Measurements from ENCODE around the gene LRFN4.
A peak's percentile ranks its signal among the peaks of the same experiment; 100 is the strongest.

The LRFN4 gene

DNA sequence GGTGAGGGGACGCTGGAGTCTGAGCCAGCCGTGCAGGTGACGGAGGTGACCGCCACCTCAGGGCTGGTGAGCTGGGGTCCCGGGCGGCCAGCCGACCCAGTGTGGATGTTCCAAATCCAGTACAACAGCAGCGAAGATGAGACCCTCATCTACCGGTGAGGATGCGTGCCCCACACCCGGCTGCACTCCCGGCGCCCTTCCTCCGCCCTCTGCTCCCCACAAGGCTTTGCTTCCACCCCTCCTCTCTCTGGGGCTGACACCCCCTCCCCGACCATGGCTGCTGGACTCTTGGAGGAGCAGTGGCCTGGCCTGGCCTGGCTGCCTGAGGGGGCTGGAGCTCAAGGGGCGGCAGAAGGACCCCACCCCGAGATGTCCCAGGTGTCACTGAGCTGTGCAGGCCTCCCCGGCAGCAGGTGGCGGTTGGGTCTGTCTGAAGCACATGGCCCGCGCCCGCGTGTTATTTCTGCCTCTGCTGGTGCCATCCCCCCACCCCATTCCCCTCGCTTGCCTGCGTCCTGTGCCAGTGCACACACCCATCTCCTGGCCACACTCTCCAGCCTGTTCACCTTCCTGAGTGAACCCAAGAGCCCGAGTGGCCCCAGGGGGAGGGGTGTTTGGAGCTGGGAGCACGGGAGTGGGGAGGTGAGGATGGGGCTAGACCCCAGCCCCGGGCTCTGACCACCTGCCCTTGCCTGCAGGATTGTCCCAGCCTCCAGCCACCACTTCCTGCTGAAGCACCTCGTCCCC, 2.2 kb downstream of the LRFN4 start:
- DNase-seq = no peak

DNA sequence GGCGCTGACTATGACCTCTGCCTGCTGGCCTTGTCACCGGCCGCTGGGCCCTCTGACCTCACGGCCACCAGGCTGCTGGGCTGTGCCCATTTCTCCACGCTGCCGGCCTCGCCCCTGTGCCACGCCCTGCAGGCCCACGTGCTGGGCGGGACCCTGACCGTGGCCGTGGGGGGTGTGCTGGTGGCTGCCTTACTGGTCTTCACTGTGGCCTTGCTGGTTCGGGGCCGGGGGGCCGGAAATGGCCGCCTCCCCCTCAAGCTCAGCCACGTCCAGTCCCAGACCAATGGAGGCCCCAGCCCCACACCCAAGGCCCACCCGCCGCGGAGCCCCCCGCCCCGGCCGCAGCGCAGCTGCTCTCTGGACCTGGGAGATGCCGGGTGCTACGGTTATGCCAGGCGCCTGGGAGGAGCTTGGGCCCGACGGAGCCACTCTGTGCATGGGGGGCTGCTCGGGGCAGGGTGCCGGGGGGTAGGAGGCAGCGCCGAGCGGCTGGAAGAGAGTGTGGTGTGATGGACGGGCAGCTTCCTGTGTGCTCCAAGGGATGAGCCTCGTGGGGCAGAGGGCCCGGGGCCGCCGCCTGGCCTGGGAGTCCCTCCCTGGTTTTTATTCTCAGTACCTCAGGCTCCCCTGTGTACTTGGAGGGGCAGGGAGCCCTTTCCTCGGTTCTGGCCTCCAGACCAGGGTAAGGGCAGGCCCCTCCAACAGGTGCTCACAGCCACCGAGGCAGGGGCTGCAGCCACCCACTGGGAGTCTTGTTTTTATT, 3.0 kb downstream of the LRFN4 start:
- DNase-seq = no peak

DNA sequence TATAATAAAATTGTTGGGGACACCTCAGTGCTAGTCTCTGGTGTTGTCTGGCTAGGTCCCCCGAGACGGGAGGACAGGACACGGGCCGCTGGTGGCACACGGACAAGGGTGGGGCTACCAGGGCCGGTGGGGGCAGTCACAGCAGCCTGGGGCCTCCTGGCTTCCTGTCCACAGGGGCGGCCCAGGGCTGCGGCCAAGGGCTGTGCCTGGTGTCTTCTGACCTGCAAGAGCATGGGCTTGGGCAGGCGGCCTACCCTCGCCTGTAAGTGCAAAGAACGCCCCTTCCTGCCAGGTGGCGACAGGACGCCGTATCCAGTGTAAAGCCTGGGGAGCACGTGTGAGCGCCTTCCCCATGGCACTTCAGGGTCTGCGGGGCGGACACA, 3.6 kb downstream of the LRFN4 start:
- DNase-seq = no peak

DNA sequence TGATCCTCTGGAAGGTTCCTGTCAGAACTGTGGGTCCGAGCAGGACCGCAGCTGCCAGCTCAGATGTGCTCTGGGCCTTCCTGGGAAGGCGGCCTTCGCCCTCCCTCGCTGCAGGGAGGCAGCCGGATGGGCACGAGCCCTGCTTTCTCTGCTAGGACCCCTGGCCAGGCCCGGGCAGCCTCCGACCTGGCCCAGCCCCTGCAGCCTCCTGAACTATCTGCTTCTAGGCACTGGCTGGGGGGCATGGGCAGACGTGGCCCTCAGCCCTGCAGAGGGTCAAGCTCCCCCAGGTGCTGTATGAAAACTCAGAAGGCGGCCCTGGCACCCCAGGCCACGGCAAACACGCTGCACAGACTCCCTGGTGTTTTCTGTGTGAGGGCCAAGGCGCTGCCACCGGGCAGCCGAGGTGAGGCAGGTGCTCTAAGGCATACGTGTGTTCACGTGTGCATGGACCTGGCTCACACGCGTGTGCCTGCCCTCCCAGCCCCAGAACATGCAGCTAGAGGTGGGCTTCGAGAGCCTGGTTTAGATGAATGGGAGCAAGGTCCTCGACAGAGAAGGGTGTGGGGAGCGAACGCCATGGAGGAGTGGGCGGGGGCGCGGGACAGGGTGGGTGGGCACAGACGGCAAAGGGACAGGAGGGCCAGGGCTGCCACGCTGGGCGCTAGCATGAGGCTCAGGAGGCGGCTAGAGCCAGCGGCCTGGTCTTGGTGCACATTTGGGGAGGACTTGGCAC, 4.3 kb downstream of the LRFN4 start:
- no peak for DNase-seq

DNA sequence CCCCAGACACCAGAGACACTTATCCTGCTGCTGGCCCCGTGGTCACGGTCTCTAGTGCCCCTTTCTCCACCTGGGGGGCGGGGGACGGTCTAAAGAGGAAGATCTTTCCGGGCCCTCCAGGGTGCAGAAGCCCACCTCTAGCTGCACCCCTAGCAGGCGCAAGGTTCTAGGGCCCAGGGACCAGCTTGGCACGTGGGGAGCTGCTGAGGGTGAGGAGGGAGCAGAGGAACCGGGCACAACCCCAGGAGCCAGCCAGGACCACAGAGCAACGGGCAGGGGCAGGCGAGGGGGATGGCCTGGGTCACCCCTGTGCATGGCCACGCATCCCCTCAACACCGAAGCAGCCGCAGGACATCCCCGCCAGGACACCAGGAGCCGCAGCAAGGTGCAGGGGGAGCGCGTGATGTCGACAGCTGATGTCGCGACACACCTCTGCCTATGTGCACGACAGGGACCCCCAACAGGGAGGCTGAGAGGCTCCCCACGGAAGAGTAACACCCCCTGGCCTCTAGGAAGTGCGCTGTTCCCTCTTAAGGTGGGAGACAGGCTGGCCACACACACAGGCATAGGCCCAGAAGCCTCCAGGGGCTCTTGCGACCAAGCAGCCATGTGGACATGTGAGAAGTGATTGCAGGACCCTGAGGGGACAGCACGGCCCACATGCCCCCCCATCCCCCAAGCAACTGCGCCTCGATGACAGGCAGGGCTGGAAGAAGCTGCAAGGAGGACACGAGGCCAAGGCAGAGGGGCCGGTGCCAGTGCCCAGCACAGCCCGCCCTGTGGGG, 5.1 kb downstream of the LRFN4 start:
- DNase-seq = no peak

DNA sequence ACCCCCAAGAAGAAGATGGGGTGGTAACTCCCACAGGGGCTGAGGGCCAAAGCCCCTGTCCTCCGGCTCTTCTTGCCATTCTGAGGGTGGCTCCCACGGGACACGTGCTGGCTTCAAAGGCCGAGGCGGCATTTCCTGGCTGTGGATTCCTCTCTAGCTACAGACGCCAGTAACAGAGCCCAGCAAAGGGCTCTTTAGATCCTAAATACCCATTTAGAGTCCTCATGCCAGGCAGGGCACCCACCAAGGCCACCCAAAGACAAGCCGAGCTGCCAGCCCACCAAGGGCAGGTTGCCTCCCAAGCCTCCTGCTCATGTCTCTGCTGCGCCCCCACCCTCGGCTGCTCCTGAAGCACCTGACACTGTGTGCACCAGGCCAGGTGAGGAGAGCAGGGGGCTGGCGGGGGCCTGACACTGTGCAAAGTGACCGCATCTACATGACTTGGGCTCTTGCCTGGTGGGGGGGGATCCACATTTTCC, 5.7 kb downstream of the LRFN4 start:
- no peak for DNase-seq

DNA sequence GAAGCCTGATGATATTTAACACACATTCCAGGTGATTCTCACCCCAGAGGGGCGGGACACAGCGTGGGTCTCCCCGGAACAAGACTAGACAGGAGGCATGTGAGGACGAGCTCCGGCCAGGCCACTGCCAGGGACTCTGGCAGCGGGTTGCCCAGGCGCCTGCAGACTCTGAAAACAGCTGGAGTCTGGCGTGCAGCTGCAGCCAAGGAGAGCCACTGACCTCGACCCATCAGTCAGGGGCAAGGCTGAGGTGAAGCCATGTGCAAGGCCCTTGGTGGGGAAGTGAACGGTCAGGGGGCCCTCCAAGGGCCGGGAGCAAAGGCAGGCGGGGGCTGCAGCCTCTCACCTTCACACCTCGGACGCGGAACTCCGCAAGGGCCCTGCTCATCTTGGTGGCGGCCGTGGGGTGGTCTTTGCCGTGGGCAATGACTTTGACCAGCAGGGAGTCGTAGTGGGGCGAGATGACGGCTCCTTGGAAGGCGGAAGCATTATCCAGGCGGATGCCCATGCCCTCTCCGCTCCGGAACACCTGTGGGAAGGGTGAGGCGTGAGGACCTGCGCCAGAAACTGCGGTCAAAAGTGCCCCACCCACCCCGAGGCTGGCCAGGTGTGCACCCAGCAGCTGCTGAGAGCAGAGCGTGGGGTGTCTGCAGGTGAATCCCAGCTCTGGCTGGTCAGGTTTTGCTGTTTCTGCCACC, 6.7 kb downstream of the LRFN4 start:
- no peak for DNase-seq

DNA sequence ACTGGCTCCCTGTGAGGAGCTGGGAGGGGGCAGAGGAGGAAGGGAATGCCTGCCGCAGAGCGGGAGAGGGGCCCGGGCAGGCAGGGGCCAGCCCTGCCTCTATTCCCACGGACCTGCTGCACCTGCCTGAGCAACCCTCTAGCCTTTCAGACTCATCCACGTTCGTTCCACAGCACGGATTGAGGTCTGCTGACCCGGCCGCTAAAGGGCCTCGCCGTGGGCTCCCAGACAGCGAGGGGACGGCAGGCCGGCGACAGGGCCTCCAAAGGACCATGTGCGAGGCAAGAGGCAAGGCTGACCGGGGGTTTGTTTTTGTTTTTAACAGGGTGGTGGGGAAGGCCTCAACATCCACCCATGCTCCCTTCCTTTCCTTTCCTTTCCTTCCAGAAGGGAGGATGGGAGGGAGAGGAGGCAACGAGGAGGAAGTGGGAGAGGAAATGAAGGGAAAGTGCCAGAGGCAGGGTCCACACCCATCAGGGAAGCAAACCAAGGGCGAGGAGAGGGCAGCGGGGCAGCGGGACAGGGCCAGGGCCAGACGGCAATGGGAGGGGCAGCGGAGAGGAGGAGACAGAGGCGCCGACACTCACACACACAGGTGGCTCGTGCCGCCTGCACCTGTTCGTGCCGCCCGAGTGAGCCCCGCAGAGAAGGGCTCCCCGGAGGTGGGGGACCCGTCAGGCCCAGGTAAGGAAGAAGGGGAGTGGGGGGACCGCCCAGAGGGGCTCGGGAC, 7.5 kb downstream of the LRFN4 start:
- DNase-seq = peak; percentile 8

DNA sequence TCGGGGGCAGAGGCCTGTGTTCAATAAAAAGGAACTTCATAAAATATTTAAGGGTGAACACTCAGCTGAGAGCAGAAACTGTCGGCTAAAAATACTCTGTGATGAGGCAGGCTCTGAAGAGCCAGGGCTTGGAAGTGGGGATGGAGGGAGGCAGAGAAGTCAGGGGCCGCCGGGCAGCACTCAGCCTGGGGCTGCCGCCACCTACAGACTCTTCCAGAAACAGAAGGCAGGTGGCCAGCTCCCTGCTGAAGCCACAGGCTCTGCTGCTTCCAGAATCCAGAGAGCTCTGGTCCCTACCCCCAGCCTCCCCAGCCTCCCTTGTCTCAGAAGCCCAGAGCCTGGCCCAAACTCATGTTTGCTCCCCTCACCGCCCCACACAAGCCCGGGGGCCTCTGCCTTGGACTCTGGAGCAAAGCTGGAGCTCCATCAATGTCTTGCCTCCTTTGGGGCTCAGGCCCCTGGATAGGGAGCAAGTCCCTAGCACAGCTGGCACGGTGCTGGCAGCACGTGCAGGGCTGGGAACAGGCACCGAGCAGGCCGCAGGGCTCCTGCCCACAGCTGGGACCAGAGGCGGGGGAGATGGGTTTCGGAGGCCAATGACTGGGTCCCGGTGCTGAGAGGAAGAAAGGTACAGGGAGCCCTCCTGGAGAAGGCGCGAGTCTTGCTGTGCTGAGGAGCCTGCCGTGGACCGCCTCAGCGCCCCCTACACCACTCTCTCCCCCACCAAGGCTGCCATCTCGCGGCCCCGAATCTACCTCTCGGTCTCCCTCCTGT, 8.2 kb downstream of the LRFN4 start:
- DNase-seq = no peak

- no peak for DNase-seq
These were observed 9.1 kb downstream of the LRFN4 start for GRCh38 chr11:66866007-66866406.

DNA sequence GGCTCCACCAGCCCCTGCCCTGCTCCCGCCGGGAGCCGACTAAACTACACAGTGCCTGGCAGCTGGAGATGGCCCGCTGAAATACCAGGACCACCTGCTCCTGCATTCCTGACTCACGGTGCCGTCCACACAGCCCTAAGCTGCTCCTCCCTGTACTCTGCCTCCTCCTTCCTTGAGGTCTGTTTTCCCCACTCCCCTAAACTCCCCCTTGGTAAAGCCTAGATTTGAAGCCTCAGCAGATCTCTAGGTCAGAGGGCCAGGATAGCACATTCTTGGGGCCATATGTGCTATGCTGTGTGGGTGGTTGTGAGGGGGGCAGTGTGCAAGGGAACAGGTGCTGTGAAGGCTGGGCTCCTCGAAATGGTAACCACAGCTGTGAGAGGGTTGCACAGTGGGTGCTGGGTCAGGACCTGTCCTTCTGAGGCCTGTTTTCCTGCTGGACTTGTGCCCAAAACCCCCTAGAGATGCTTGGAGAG, 9.7 kb downstream of the LRFN4 start:
- no peak for DNase-seq

DNA sequence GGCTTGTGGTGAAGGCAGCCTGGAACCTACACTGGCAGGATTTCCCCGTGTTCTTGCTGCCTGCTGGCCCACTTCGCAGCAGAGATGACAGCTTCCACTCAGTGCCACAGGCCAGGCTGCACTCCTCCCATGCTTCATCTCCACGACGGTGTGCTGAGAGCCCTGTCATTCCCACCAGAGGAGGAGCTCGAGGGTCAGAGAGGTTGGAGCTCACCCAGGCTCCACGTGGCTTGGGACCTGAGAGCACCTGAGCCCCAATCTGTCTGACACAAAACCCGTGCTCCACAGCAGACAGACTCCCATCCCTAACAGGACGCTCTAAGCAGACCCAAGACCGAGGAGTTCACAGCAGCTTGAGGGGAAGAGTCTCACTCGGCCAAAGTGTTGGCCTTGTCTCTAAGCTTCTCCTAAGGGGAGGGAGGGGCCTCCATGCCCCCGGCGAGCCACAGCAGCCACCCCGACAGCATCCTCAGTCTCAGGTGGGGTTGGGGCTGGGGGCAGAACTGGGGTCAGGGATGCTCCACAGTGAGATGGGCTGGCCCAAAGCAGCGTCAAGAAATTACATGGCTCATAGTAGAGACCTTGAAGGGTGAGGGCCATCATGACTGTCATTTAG, 10.7 kb downstream of the LRFN4 start:
- no peak for DNase-seq

- no peak for DNase-seq
These were observed 11.3 kb downstream of the LRFN4 start for GRCh38 chr11:66868082-66868725.

DNA sequence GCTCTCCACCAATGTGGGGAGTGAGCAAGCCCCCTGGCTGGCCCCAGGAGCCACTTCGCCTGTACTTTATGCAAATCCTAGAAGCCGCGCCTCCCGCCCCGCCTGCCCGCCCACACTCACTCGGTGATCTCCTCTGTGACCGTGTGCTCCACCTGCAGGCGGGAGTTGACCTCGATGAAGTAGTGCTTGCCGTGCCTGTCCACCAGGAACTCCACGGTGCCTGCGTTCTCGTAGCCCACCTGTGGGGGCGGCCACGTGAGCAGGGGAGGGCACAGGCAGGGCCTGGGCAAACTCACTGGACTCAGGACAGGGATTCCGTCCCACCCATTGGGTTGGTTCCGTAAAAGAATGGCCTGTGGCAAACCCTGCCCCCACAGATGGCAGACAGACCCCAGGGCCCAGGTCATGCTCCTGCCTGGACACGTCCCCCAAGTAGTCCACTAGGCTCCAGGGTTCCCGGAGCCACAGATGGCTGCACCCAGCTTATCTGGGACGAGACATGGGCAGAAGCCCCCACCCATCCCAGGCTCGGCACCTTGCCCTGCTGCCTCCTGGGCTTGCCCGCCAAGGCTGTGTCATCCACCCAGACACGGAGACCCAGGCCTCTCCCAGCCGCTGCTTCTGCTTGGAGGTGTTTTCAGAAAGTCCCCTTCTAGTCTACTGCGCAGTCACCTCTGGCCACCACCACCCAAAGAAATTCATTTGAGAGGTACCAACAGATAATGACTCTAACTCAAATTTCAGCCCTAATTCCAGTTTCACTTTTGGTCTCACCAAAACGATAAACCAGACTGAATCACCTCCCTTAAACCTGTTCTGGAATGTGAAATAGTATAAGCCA, 12.1 kb downstream of the LRFN4 start:
- no peak for DNase-seq

GRCh38 chr11:66869567-66869870, 12.7 kb downstream of the LRFN4 start:
- no peak for DNase-seq

DNA sequence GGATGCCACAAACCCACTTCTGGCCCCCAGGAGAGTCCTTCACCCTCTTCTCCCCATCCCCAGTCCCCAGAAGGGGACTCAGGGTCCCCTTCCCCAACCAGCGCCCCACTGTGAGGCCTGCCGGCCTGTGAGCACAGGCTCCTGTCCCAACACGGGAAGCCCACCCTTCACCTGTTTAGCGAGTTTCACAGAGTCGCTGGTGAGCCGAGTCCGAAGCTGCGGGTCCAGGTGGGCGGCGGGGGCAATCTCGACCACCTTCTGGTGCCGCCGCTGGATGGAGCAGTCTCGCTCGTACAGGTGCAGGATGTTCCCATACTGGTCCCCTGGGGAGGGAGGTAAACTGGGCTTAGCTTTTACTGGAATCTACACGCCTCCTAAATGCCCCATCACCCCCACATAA, 13.3 kb downstream of the LRFN4 start:
- DNase-seq = no peak

GRCh38 chr11:66870616-66871520, 14.0 kb downstream of the LRFN4 start:
- DNase-seq = no peak

DNA sequence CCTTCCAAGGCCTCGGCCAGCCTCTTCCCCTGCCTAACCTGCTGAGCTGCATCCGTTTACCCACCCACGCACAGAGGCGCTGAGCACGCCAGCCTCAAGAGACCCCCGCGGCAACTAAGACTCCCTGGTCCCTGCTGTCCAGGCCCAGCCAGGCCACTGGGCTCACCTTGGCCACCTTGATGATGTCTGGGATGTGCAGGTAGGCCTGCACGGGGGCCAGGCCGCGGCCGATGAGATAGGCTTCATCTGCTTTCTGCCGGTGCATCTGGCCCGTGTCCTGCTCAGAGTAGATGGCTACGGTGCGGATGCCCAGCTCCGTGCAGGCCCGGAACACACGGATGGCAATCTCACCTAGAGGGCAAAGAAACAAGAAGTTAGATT, 14.6 kb downstream of the LRFN4 start:
- no peak for DNase-seq
